ENCODE results near the gene HCRTR2.

DNA sequence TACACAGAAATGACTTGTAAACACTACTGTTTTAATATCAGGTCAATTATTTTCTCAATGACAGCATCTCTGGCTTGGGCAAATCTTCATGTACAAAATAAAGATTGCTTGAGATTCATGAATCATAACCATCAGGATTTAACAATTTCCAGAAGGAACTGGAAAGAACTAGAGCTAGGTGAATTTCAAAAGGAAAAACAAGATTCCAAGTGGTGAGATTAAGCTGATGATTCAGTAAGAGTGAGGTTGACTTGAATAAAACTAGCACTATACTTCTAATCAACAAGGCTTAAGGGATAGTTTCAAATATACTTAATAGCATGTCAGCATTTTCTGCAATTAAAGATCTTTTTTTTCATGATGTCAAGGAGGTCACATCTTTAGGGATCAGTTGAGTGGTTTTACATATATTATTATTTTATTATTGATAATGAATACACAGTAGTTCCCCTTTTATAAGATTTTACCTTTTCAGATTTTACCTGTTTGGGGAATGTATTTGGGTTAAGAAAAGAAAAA is 43.5 kb upstream of the HCRTR2 start:
- no peak for TF ChIP-seq POLR2AphosphoS5 (IDR thresholded peaks at IDR 0.05)
- TF ChIP-seq, protein P1, sequence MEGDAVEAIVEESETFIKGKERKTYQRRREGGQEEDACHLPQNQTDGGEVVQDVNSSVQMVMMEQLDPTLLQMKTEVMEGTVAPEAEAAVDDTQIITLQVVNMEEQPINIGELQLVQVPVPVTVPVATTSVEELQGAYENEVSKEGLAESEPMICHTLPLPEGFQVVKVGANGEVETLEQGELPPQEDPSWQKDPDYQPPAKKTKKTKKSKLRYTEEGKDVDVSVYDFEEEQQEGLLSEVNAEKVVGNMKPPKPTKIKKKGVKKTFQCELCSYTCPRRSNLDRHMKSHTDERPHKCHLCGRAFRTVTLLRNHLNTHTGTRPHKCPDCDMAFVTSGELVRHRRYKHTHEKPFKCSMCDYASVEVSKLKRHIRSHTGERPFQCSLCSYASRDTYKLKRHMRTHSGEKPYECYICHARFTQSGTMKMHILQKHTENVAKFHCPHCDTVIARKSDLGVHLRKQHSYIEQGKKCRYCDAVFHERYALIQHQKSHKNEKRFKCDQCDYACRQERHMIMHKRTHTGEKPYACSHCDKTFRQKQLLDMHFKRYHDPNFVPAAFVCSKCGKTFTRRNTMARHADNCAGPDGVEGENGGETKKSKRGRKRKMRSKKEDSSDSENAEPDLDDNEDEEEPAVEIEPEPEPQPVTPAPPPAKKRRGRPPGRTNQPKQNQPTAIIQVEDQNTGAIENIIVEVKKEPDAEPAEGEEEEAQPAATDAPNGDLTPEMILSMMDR (IDR thresholded peaks at IDR 0.05): no peak

Measured in prostate gland (tissue), 2 donors.